Measurements from ENCODE around the gene SPINK2. TPM values are rescaled to one million over a fixed set of nuclear protein-coding genes. Genes with fewer than 3 reads are reported as not detected.

Gene SPINK2
- total and polyA plus RNA-seq, 2 of the 8 experiments (the other 6 are each of a cell fraction or from before 2014, with no cell fraction given), result 0.89 to 1.4 TPM

DNA sequence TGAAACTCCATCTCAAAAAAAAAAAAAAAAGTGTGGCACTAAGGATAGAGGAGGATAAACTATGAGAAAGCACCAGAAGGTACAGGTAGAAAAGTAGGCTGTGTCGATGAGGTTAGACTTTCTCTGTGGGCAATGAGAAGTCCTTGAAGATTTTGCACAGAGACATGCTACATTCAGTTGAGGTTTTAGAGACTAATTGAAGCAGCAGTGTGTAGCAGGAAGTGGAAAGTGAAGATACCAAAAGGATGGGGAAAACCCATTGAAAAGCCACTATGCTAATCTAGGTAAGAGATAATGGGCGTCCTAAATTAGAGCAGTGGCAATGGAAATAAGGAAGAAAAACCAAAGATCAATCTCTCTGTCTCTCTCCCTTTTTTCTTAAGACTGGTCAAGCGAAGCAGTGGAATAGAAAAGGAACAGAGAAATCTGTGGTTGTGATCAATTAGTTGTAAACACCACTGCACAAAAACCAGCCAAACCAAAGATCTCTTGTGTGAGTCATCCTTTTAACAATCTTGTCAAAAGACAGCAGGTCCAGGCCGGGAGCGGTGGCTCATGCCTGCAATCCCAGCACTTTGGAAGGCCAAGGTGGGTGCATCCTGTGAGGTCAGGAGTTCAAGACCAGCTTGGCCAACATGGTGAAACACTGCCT is 3.5 kb downstream of the SPINK2 start (continued):
- no peak for TF ChIP-seq CTBP2 (IDR thresholded peaks at IDR 0.05; ENCODE audit: borderline replicate concordance, insufficient read depth, insufficient read length, low read length)
- no peak for TF ChIP-seq TAF7 (optimal IDR thresholded peaks at IDR 0.05; ENCODE audit: borderline replicate concordance, low read depth, low read length)
- TF ChIP-seq, protein P1, sequence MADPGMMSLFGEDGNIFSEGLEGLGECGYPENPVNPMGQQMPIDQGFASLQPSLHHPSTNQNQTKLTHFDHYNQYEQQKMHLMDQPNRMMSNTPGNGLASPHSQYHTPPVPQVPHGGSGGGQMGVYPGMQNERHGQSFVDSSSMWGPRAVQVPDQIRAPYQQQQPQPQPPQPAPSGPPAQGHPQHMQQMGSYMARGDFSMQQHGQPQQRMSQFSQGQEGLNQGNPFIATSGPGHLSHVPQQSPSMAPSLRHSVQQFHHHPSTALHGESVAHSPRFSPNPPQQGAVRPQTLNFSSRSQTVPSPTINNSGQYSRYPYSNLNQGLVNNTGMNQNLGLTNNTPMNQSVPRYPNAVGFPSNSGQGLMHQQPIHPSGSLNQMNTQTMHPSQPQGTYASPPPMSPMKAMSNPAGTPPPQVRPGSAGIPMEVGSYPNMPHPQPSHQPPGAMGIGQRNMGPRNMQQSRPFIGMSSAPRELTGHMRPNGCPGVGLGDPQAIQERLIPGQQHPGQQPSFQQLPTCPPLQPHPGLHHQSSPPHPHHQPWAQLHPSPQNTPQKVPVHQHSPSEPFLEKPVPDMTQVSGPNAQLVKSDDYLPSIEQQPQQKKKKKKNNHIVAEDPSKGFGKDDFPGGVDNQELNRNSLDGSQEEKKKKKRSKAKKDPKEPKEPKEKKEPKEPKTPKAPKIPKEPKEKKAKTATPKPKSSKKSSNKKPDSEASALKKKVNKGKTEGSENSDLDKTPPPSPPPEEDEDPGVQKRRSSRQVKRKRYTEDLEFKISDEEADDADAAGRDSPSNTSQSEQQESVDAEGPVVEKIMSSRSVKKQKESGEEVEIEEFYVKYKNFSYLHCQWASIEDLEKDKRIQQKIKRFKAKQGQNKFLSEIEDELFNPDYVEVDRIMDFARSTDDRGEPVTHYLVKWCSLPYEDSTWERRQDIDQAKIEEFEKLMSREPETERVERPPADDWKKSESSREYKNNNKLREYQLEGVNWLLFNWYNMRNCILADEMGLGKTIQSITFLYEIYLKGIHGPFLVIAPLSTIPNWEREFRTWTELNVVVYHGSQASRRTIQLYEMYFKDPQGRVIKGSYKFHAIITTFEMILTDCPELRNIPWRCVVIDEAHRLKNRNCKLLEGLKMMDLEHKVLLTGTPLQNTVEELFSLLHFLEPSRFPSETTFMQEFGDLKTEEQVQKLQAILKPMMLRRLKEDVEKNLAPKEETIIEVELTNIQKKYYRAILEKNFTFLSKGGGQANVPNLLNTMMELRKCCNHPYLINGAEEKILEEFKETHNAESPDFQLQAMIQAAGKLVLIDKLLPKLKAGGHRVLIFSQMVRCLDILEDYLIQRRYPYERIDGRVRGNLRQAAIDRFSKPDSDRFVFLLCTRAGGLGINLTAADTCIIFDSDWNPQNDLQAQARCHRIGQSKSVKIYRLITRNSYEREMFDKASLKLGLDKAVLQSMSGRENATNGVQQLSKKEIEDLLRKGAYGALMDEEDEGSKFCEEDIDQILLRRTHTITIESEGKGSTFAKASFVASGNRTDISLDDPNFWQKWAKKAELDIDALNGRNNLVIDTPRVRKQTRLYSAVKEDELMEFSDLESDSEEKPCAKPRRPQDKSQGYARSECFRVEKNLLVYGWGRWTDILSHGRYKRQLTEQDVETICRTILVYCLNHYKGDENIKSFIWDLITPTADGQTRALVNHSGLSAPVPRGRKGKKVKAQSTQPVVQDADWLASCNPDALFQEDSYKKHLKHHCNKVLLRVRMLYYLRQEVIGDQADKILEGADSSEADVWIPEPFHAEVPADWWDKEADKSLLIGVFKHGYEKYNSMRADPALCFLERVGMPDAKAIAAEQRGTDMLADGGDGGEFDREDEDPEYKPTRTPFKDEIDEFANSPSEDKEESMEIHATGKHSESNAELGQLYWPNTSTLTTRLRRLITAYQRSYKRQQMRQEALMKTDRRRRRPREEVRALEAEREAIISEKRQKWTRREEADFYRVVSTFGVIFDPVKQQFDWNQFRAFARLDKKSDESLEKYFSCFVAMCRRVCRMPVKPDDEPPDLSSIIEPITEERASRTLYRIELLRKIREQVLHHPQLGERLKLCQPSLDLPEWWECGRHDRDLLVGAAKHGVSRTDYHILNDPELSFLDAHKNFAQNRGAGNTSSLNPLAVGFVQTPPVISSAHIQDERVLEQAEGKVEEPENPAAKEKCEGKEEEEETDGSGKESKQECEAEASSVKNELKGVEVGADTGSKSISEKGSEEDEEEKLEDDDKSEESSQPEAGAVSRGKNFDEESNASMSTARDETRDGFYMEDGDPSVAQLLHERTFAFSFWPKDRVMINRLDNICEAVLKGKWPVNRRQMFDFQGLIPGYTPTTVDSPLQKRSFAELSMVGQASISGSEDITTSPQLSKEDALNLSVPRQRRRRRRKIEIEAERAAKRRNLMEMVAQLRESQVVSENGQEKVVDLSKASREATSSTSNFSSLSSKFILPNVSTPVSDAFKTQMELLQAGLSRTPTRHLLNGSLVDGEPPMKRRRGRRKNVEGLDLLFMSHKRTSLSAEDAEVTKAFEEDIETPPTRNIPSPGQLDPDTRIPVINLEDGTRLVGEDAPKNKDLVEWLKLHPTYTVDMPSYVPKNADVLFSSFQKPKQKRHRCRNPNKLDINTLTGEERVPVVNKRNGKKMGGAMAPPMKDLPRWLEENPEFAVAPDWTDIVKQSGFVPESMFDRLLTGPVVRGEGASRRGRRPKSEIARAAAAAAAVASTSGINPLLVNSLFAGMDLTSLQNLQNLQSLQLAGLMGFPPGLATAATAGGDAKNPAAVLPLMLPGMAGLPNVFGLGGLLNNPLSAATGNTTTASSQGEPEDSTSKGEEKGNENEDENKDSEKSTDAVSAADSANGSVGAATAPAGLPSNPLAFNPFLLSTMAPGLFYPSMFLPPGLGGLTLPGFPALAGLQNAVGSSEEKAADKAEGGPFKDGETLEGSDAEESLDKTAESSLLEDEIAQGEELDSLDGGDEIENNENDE (IDR thresholded peaks at IDR 0.05; ENCODE audit: insufficient replicate concordance, low read length), result no peak
- TF ChIP-seq BRCA1 (IDR thresholded peaks at IDR 0.05; ENCODE audit: low read depth, low read length), result no peak
- TF ChIP-seq KDM5A (IDR thresholded peaks at IDR 0.05; ENCODE audit: low read length), result no peak
- TF ChIP-seq HDAC6 (IDR thresholded peaks at IDR 0.05; ENCODE audit: low read depth, low read length), result no peak
- no peak for TF ChIP-seq TAF1 (IDR thresholded peaks at IDR 0.05; ENCODE audit: low read depth, low read length)

Measured in H1 (cell line).